Heart left ventricle (tissue), 16 donors: Measurements from ENCODE around the gene TMTC2. TPM values are rescaled to one million over a fixed set of nuclear protein-coding genes. Genes with fewer than 3 reads are reported as not detected.

Source experiments
- ATAC-seq, 4 donors: fragments of 200-7000 bp; cut with Tn5 transposase; one replicate each; pipeline ENCODE4 v1.9.1; 2020 to 2022; ENCODE audit warnings: moderate library complexity in 4 of 4, mild to moderate bottlenecking in 3 of 4, moderate number of reproducible peaks in 1 of 4
- DNase-seq, 5 donors: peaks; one replicate each; pipeline ENCODE4 v3.0.0-alpha.2; 2020
- H3K27ac ChIP-seq, 12 donors: fragments of 200-600 bp; sonication (generic) in 4 of 12; one replicate each; pipeline versions ENCODE4 v1.5.0 to v1.8.0; 2016 to 2022; ENCODE audit warnings: mild to moderate bottlenecking in 2 of 12
- H3K27me3 ChIP-seq, 9 donors: fragments of 200-600 bp; sonication (generic) in 2 of 9; one replicate each; pipeline versions ENCODE4 v1.5.1 to v1.8.0; 2016 to 2022; ENCODE audit warnings: mild to moderate bottlenecking in 3 of 9
- H3K36me3 ChIP-seq, 9 donors: fragments of 200-600 bp; sonication (generic) in 2 of 9; one replicate each; pipeline versions ENCODE4 v1.5.0 to v1.8.0; 2018 to 2022; ENCODE audit warnings: mild to moderate bottlenecking in 2 of 9
- H3K4me1 ChIP-seq, 12 donors: fragments of 200-600 bp; sonication (generic) in 4 of 12; one replicate each; pipeline versions ENCODE4 v1.5.0 to v1.8.0; 2016 to 2022; ENCODE audit warnings: mild to moderate bottlenecking in 3 of 12
- H3K4me3 ChIP-seq, 12 donors: fragments of 200-600 bp; sonication (generic) in 4 of 12; one replicate each; pipeline versions ENCODE4 v1.5.0 to v1.8.0; 2017 to 2022; ENCODE audit warnings: mild to moderate bottlenecking in 9 of 12, moderate library complexity in 4 of 12
- H3K9me3 ChIP-seq, 12 donors: fragments of 200-600 bp; sonication (generic) in 4 of 12; one replicate each; pipeline versions ENCODE4 v1.5.0 to v1.8.0; 2016 to 2022; ENCODE audit warnings: mild to moderate bottlenecking in 1 of 12
- POLR2A ChIP-seq, 2 donors: fragments of 450-650 bp; IDR thresholded peaks; one replicate each; pipeline ENCODE4 v1.6.1; 2017; ENCODE audit warnings: antibody characterized with exemption in 2 of 2, mild to moderate bottlenecking in 2 of 2, moderate library complexity in 2 of 2
- WGBS, 4 donors: extraction: QIAGEN DNeasy Blood & Tissue Kit in 2 of 4; methylation state at CpG; one replicate each; pipeline versions ENCODE4 v1.1.5 to v1.1.7; 2013 to 2018; 5-methylcytosine and 5-hydroxymethylcytosine counted together
- intact Hi-C, 10 donors: fragments of 100-400 bp; cut with DNase I; formaldehyde crosslinking; loops; one replicate each; pipeline versions ENCODE4 v1.11.1 to v1.14.2; 2022
- polyA plus RNA-seq, 2 donors: library from polyadenylated mRNA; stranded (reverse); fragments of 200-250 nt; gene quantifications; one replicate each; pipeline ENCODE4 v1.2.3, GENCODE V29; 2013
- total RNA-seq, 9 donors: library from RNA; depleted of rRNA in 2 of 9; stranded (reverse); fragments of >200 nt in 2 of 9; fragmentation: NEBNext Ultra II Directional in 3 of 9; extraction: Animal tissue kit (Norgen Biotek cat#: 25700) in 3 of 9; gene quantifications; one replicate each; pipeline versions ENCODE4 v1.1.0 to v1.2.4, GENCODE V29; 2016 to 2023
- TF ChIP-seq, protein P1 (sequence below), 12 donors: fragments of 200-600 bp; sonication (generic) in 4 of 12; IDR thresholded peaks; one replicate each; pipeline versions ENCODE4 v1.5.0 to v1.8.0; 2018 to 2022; ENCODE audit warnings: antibody characterized with exemption in 12 of 12, mild to moderate bottlenecking in 5 of 12
- donor health status: ischemic (EF 13 %, LVEDD 7.1; RV severe dilation, severe dysfunction).
- donor health status: healthy with polysubstance abuse.
- donor health status: DM: no; HTN: yes; CAD: no.
- donor health status: DM: no; HTN: no; CAD: no.
- donor health status: ischemic (EF 25% LVEDD 6.9; RV normal size, moderate dysfunction).
- donor health status: ischemic (EF 25% LVEDD 5.7; RV mildly dilated, moderate dysfunction).
- donor health status: healthy.
- donor health status: DM: yes; HTN: yes; CAD: no.
- donor health status: ischemic (EF 35%, LVEDD 5.7; RV mildly dilated, moderate dysfunction).
- donor health status: nonischemic (EF 11% LVEDD 7.7; RV severe dilation, severe dysfunction).
- donor health status: DM: yes; HTN: yes; CAD: no.
- donor health status: PGD.
- donor health status: ischemic (EF 29% LVEDD 5.4; RV normal size, mild dysfunction).
- donor health status: nonischemic (EF 23%, LVEDD 6.1; RV moderate dilation, normal function).

TMTC2 gene
- total and polyA plus RNA-seq, 11 donors, result 1.1 to 5.7 (median 3.3) TPM

DNA sequence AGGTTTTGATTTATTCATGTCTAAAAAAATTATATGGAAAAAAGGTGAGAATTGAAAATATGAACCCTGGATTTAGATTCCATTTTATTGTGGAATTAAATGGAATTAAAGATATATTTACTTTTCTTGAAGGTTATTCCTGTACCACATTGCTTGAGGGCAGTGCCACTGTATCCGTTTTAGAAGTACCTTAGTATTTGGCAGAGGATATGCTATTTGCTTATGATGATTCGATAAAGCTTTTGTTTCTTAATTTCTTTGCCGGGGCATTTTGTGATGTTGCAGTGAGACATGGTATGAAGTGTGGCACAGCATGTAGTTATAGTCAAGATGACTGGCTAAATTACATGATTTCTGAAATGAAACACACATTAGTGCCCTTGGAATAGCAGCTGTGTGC is 7.6 kb downstream of the TMTC2 start:
- ATAC-seq, result no peak
- Histone ChIP-seq H3K36me3 (no peaks in the 10 kb centered on the region), H3K4me3 (no peak overlapping the region), H3K27ac (no peak overlapping the region), H3K27me3 (no peaks in the 10 kb centered on the region), H3K4me1 (no peaks in the 10 kb centered on the region), H3K9me3 (no peaks in the 10 kb centered on the region)
- WGBS, 4 donors, result 93 to 98% (median 97%) methylated on average over 3 of the region's 3 CpGs
- no peak for DNase-seq
- intact Hi-C loops, result no loop called here
- no peak for TF ChIP-seq POLR2A (IDR thresholded peaks at IDR 0.05)
- TF ChIP-seq, protein P1, sequence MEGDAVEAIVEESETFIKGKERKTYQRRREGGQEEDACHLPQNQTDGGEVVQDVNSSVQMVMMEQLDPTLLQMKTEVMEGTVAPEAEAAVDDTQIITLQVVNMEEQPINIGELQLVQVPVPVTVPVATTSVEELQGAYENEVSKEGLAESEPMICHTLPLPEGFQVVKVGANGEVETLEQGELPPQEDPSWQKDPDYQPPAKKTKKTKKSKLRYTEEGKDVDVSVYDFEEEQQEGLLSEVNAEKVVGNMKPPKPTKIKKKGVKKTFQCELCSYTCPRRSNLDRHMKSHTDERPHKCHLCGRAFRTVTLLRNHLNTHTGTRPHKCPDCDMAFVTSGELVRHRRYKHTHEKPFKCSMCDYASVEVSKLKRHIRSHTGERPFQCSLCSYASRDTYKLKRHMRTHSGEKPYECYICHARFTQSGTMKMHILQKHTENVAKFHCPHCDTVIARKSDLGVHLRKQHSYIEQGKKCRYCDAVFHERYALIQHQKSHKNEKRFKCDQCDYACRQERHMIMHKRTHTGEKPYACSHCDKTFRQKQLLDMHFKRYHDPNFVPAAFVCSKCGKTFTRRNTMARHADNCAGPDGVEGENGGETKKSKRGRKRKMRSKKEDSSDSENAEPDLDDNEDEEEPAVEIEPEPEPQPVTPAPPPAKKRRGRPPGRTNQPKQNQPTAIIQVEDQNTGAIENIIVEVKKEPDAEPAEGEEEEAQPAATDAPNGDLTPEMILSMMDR (IDR thresholded peaks at IDR 0.05), result no peak

DNA sequence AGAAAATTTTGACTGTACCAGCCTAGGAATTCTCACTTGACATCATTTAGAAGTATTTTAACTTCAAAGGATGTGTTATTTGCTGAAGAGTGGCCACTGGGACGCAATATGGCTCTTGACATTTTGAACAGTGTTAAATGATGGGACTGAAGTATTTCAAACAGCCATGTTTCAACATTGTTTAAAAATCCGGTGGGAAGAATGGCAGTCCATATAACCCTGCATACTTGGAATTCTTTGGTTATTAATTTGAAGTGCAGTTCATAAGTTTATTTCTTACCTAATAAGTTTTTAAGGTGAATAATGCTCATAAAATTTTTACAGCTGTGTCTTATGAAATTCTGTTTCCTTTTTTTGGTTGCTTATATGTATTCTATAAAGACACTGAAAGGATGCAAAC is 8.3 kb downstream of the TMTC2 start:
- Histone ChIP-seq H3K4me3 (no peak overlapping the region), H3K27ac (no peak overlapping the region), H3K9me3 (no peaks in the 10 kb centered on the region), H3K27me3 (no peaks in the 10 kb centered on the region), H3K36me3 (no peaks in the 10 kb centered on the region), H3K4me1 (no peaks in the 10 kb centered on the region)
- intact Hi-C loops, result no loop called here
- 86 to 92% (median 88%) methylated on average over 2 of the region's 2 CpGs for WGBS, 4 donors
- ATAC-seq (no peak), DNase-seq (no peak)
- TF ChIP-seq, protein P1 (IDR thresholded peaks at IDR 0.05), result no peak
- no peak for TF ChIP-seq POLR2A (IDR thresholded peaks at IDR 0.05)

DNA sequence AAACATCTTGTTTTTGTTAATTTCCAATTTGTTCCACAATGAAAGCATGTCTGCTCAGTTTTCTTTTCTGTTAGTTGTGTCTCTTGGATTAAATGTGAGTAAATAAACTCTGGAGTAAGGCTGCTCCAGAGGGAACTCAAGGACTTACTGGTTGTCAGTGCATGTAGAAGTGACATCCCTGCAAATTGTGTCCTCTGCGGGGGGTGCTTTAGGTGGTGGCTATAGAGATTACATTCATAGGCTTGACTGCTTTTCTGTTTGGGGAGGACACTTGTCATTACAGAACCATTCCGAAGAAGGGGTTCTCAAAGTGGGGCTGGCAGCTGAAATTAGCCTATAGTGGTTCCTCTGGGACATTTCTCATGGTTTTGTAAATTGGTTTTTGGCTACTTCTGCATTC is 8.8 kb downstream of the TMTC2 start:
- H3K4me3 ChIP-seq, result no peak overlapping the region
- intact Hi-C loops, result no loop called here
- no peak for ATAC-seq
- no peaks in the 10 kb centered on the region for H3K36me3 ChIP-seq
- WGBS, 4 donors, result 95 to 98% (median 95%) methylated on average over 2 of the region's 2 CpGs
- H3K9me3 ChIP-seq, result no peaks in the 10 kb centered on the region
- no peak for DNase-seq
- no peak overlapping the region for H3K27ac ChIP-seq
- no peaks in the 10 kb centered on the region for H3K4me1 ChIP-seq
- no peak for TF ChIP-seq POLR2A (IDR thresholded peaks at IDR 0.05)
- TF ChIP-seq, protein P1 (IDR thresholded peaks at IDR 0.05), result no peak
- H3K27me3 ChIP-seq, result no peaks in the 10 kb centered on the region

DNA sequence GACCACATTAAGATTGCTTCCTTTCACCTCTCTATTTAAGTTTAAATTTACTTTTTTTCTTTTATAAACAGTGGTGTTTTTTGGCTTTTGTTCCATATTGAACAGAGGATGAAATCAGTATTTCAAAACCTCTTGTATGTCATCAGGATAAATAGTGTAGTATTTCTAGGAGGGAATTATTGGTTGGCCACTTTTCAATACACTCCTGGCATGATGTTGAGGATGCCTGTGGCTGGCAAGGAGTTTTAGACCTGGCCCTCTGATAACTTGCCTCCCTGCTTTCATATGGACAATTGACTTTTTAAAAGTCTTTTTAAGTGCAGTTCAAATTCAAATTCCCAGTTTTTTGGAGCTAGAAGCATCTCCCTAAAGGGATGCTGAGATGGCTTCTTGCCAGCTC is 9.8 kb downstream of the TMTC2 start:
- no peaks in the 10 kb centered on the region for H3K9me3 ChIP-seq
- no peaks in the 10 kb centered on the region for H3K36me3 ChIP-seq
- H3K4me3 ChIP-seq, result no peak overlapping the region
- ATAC-seq (no peak), DNase-seq (no peak)
- intact Hi-C loops, result no loop called here
- H3K4me1 ChIP-seq, result no peaks in the 10 kb centered on the region
- TF ChIP-seq, protein P1 (IDR thresholded peaks at IDR 0.05), result no peak
- TF ChIP-seq POLR2A (IDR thresholded peaks at IDR 0.05), result no peak
- H3K27me3 ChIP-seq, result no peaks in the 10 kb centered on the region
- no peak overlapping the region for H3K27ac ChIP-seq
